Measurements from ENCODE around the gene DAB2IP.
A peak's percentile ranks its signal among the peaks of the same experiment; 100 is the strongest.

DAB2IP gene

GRCh38 chr9:121729769-121730562, 78.5 kb downstream of the DAB2IP start:
- no peak overlapping the region for H3K4me3 ChIP-seq (ENCODE audit: low read depth, low read length)
- DNase-seq (ENCODE audit: low read depth), result no peak
- no peak for TF ChIP-seq CTCF (IDR thresholded peaks at IDR 0.05; ENCODE audit: insufficient read depth, low read depth, low read length, missing control alignments)

GRCh38 chr9:121731090-121731489, 79.7 kb downstream of the DAB2IP start:
- no peak overlapping the region for H3K4me3 ChIP-seq (ENCODE audit: low read depth, low read length)
- no peak for TF ChIP-seq CTCF (IDR thresholded peaks at IDR 0.05; ENCODE audit: insufficient read depth, low read depth, low read length, missing control alignments)
- no peak for DNase-seq (ENCODE audit: low read depth)

GRCh38 chr9:121731919-121732318, 80.5 kb downstream of the DAB2IP start:
- no peak for TF ChIP-seq CTCF (IDR thresholded peaks at IDR 0.05; ENCODE audit: insufficient read depth, low read depth, low read length, missing control alignments)
- H3K4me3 ChIP-seq (ENCODE audit: low read depth, low read length), result no peak overlapping the region
- no peak for DNase-seq (ENCODE audit: low read depth)

- no peak for TF ChIP-seq CTCF (IDR thresholded peaks at IDR 0.05; ENCODE audit: insufficient read depth, low read depth, low read length, missing control alignments)
- H3K4me3 ChIP-seq (ENCODE audit: low read depth, low read length), result no peak overlapping the region
- no peak for DNase-seq (ENCODE audit: low read depth)
Observed at GRCh38 chr9:121732389-121732788, 81.0 kb downstream of the DAB2IP start.

- peak; percentile 30 for DNase-seq (ENCODE audit: low read depth)
- TF ChIP-seq CTCF (IDR thresholded peaks at IDR 0.05; ENCODE audit: insufficient read depth, low read depth, low read length, missing control alignments), result no peak
- no peak overlapping the region for H3K4me3 ChIP-seq (ENCODE audit: low read depth, low read length)
Observed at GRCh38 chr9:121732886-121733285, 81.5 kb downstream of the DAB2IP start.

GRCh38 chr9:121734465-121734864, 83.0 kb downstream of the DAB2IP start:
- no peak for DNase-seq (ENCODE audit: low read depth)
- H3K4me3 ChIP-seq (ENCODE audit: low read depth, low read length), result no peak overlapping the region
- TF ChIP-seq CTCF (IDR thresholded peaks at IDR 0.05; ENCODE audit: insufficient read depth, low read depth, low read length, missing control alignments), result no peak
